Small intestine (tissue), 7 donors: ENCODE measurements around the gene PRIM2. TPM values are rescaled to one million over a fixed set of nuclear protein-coding genes. Genes with fewer than 3 reads are reported as not detected.
"Not testable (repeated sequence)": the region's sequence is repeated elsewhere in the genome, so short reads cannot be mapped to it uniquely, and the experiment has no call there.

Experiments used
- DNase-seq, 2 donors: peaks; one replicate each; pipeline versions ENCODE4 v3.0.0 to v3.0.0-alpha.2; 2013
- FAIRE-seq: peaks from 2 replicates; lab custom pipeline; 2012; peaks lifted over from hg19 to GRCh38; lab: Jason Lieb, UNC
- H3K27ac ChIP-seq, 3 donors: one replicate each; pipeline ENCODE4 v1.5.1; 2013; ENCODE audit warnings: low read length in 2 of 3, mild to moderate bottlenecking in 2 of 3, control low read depth in 1 of 3, inconsistent platforms in 1 of 3, low read depth in 1 of 3, moderate library complexity in 1 of 3
- H3K27me3 ChIP-seq, 3 donors: one replicate each; pipeline ENCODE4 v1.6.1; 2013; ENCODE audit warnings: low read length in 3 of 3, inconsistent platforms in 1 of 3; ENCODE audit not compliant: control insufficient read depth in 3 of 3, insufficient read depth in 3 of 3
- H3K36me3 ChIP-seq, 3 donors: one replicate each; pipeline ENCODE4 v1.6.1; 2013; ENCODE audit warnings: low read length in 3 of 3, inconsistent platforms in 1 of 3, low read depth in 1 of 3, mild to moderate bottlenecking in 1 of 3, moderate library complexity in 1 of 3; ENCODE audit not compliant: control insufficient read depth in 3 of 3, insufficient read depth in 2 of 3
- H3K4me1 ChIP-seq, 3 donors: one replicate each; pipeline ENCODE4 v1.6.1; 2013; ENCODE audit warnings: low read length in 2 of 3, inconsistent platforms in 1 of 3, low read depth in 1 of 3, mild to moderate bottlenecking in 1 of 3, moderate library complexity in 1 of 3; ENCODE audit not compliant: control insufficient read depth in 3 of 3, insufficient read depth in 2 of 3
- H3K4me3 ChIP-seq, 3 donors: one replicate each; pipeline ENCODE4 v1.5.1; 2013; ENCODE audit warnings: low read length in 3 of 3, control low read depth in 1 of 3, inconsistent platforms in 1 of 3, low read depth in 1 of 3, mild to moderate bottlenecking in 1 of 3, moderate library complexity in 1 of 3
- H3K9me3 ChIP-seq, 2 donors: one replicate each; pipeline ENCODE4 v1.6.1; 2013; ENCODE audit warnings: low read depth in 1 of 2, low read length in 1 of 2; ENCODE audit not compliant: control insufficient read depth in 2 of 2, insufficient read depth in 1 of 2
- WGBS, 3 donors: extraction: QIAGEN DNeasy Blood & Tissue Kit; methylation state at CpG; one replicate each; pipeline ENCODE4 v1.1.7; 2013; 5-methylcytosine and 5-hydroxymethylcytosine counted together
- polyA plus RNA-seq, 4 donors: library from polyadenylated mRNA; stranded (reverse) in 3 of 4; unstranded in 1 of 4; fragments of 200-250 nt in 3 of 4; fragments of 120-200 nt in 1 of 4; gene quantifications; one replicate each; pipeline versions ENCODE4 v1.2.1 to v1.2.3, GENCODE V29; 2013
- donor health status: healthy with polysubstance abuse.
- donor health status: control.
- donor health status: control.
- donor health status: Bipolar disorder and iron deficiency.
- donor health status: healthy.

The PRIM2 gene
- polyA plus RNA-seq, 4 donors: 2.7 to 9.7 (median 5.9) TPM

GRCh38 chr6:57311300-57312003 lies 6.0 kb upstream of the PRIM2 start:
- DNase-seq, FAIRE-seq, H3K27me3 ChIP-seq, H3K4me1 ChIP-seq, H3K27ac ChIP-seq, H3K36me3 ChIP-seq, H3K9me3 ChIP-seq, H3K4me3 ChIP-seq: not testable (repeated sequence)
- 91 to 96% (median 95%) methylated on average over 39 to 44 of the region's 44 CpGs for WGBS, 3 donors

- no peaks in the 10 kb centered on the region for H3K36me3 ChIP-seq
- H3K27me3 ChIP-seq: peaks cover 0 to 2% (median 0%) of the 10 kb centered on the region in 3 donors
- peaks cover 0 to 5% of the 10 kb centered on the region in 2 donors for H3K9me3 ChIP-seq
- H3K4me3 ChIP-seq: no peak overlapping the region
- peaks cover 0 to 6% (median 0%) of the 10 kb centered on the region in 3 donors for H3K4me1 ChIP-seq
- no peak overlapping the region for H3K27ac ChIP-seq
- 71 to 91% (median 86%) methylated on average over 2 to 3 of the region's 3 CpGs for WGBS, 3 donors
- FAIRE-seq (no peak), DNase-seq (no peak)
Observed at GRCh38 chr6:57312004-57312345, 5.5 kb upstream of the PRIM2 start.

GRCh38 chr6:57313009-57313408 lies 4.4 kb upstream of the PRIM2 start:
- no peaks in the 10 kb centered on the region for H3K36me3 ChIP-seq
- H3K27ac ChIP-seq: peak overlapping the region in 1 of 3 donors; percentile 24
- H3K27me3 ChIP-seq: peaks cover 0 to 2% (median 0%) of the 10 kb centered on the region in 3 donors
- no peak for FAIRE-seq
- no peak overlapping the region for H3K4me3 ChIP-seq
- peaks cover 0 to 5% of the 10 kb centered on the region in 2 donors for H3K9me3 ChIP-seq
- DNase-seq: no peak
- peaks cover 0 to 8% (median 0%) of the 10 kb centered on the region in 3 donors for H3K4me1 ChIP-seq

GRCh38 chr6:57313711-57314471 lies 3.5 kb upstream of the PRIM2 start:
- H3K4me1 ChIP-seq: peaks cover 0 to 9% (median 0%) of the 10 kb centered on the region in 3 donors
- H3K36me3 ChIP-seq: no peaks in the 10 kb centered on the region
- DNase-seq (peak; percentile 2 to 46), FAIRE-seq (no peak)
- peaks cover 0 to 5% of the 10 kb centered on the region in 2 donors for H3K9me3 ChIP-seq
- H3K4me3 ChIP-seq: no peak overlapping the region
- H3K27ac ChIP-seq: peak overlapping the region in 2 of 3 donors; percentile 24 to 50
- 58 to 68% (median 66%) methylated on average over 12 of the region's 12 CpGs for WGBS, 3 donors
- H3K27me3 ChIP-seq: peaks cover 0 to 2% (median 0%) of the 10 kb centered on the region in 3 donors

GRCh38 chr6:57315111-57315510 lies 2.3 kb upstream of the PRIM2 start:
- Histone ChIP-seq H3K4me1 (peaks cover 0 to 9% (median 0%) of the 10 kb centered on the region in 3 donors), H3K4me3 (no peak overlapping the region), H3K9me3 (peaks cover 0 to 5% of the 10 kb centered on the region in 2 donors), H3K27me3 (peaks cover 0 to 2% (median 0%) of the 10 kb centered on the region in 3 donors), H3K36me3 (no peaks in the 10 kb centered on the region), H3K27ac (no peak overlapping the region)
- WGBS, 3 donors: 77 to 89% (median 84%) methylated on average over 1 of the region's 1 CpG
- DNase-seq: no peak
- FAIRE-seq: no peak

GRCh38 chr6:57315851-57316250 lies 1.6 kb upstream of the PRIM2 start:
- WGBS, 3 donors: 76 to 79% (median 78%) methylated on average over 9 of the region's 9 CpGs
- Histone ChIP-seq H3K9me3 (peaks cover 0 to under 1% of the 10 kb centered on the region in 2 donors), H3K4me1 (peaks cover 0 to 9% (median 0%) of the 10 kb centered on the region in 3 donors), H3K27me3 (peaks cover 0 to 2% (median 0%) of the 10 kb centered on the region in 3 donors), H3K4me3 (no peak overlapping the region), H3K27ac (no peak overlapping the region), H3K36me3 (peaks cover 0 to under 1% (median 0%) of the 10 kb centered on the region in 3 donors)
- no peak for DNase-seq
- no peak for FAIRE-seq

GRCh38 chr6:57316581-57317059 lies 810 bp upstream of the PRIM2 start:
- FAIRE-seq: no peak

GRCh38 chr6:57324538-57324937 lies 7.1 kb downstream of the PRIM2 start:
- DNase-seq: no peak
- FAIRE-seq: peak; percentile 88
- 0 to 17% (median 11%) methylated on average over 1 of the region's 1 CpG for WGBS, 3 donors
- no peak overlapping the region for H3K27ac ChIP-seq
- H3K27me3 ChIP-seq: no peaks in the 10 kb centered on the region
- peaks cover 5 to 19% (median 7%) of the 10 kb centered on the region in 3 donors for H3K36me3 ChIP-seq
- peaks cover 0 to 5% of the 10 kb centered on the region in 2 donors for H3K9me3 ChIP-seq
- H3K4me3 ChIP-seq: no peak overlapping the region
- no peaks in the 10 kb centered on the region for H3K4me1 ChIP-seq

More at GRCh38 chr6:57316581-57317059, 810 bp upstream of the PRIM2 start:
- WGBS, 3 donors: 0 to 1% (median 1%) methylated on average over 26 of the region's 26 CpGs
- H3K4me3 ChIP-seq: peak overlapping the region; percentile 50 to 89 (median 82)
- H3K4me1 ChIP-seq: peaks cover 0 to 9% (median 0%) of the 10 kb centered on the region in 3 donors
- H3K36me3 ChIP-seq: peaks cover 0 to 5% (median 0%) of the 10 kb centered on the region in 3 donors
- H3K27ac ChIP-seq: peak overlapping the region in 2 of 3 donors; percentile 36 to 73
- peak; percentile 90 to 93 for DNase-seq
- peaks cover 0 to 2% (median 0%) of the 10 kb centered on the region in 3 donors for H3K27me3 ChIP-seq
- no peaks in the 10 kb centered on the region for H3K9me3 ChIP-seq
